Activated gamma-delta T cell treated with Interleukin-2 at 50 U/mL for 16 hours (primary cell): Measurements from ENCODE around the gene KCNQ2.
A peak's percentile ranks its signal among the peaks of the same experiment; 100 is the strongest.

Experiments
- DNase-seq: peaks from one replicate; pipeline ENCODE4 v3.0.0-alpha.2; 2020

Gene KCNQ2

DNA sequence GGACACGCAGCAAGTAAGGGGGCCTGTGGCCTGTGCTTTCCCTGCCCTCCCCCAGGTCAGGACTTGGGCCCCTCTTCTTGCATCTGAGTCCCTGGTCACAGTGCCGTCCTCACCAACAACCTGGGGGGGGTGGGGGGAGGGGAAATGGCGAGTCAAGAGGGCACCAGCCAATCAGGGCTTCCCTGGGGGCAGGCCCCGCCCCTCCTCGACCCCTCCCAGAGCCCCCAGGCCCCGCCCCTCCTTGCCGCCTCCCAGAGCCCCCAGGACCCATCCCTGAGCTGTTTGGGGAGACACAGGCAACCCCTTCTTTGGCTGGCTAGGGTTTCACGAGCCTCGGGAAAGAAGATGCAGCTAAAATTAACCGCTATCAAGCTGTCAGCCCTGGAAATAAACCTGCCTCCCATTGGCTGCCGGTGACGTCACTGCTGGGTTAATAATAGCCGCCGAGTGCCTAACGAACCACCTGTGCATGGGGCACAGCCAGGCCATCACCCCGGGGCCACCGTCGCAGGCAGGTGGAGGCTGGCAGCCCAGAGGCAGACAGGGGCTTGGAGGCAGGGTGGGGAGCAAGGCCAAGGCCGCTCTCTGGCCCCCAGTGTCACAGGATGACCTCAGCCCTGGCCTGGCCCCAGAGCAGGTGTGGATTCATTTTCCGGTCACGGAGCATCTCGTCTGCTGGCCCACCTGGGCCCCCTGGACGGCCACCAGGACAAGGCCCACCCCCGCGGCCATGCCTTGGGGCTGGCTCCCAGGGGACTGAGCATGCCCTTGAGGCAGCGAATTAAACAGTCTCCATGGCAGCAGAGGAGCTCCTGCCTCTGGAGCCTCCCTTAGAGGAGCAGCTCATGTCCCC lies 29.6 kb upstream of the KCNQ2 start:
- no peak for DNase-seq

DNA sequence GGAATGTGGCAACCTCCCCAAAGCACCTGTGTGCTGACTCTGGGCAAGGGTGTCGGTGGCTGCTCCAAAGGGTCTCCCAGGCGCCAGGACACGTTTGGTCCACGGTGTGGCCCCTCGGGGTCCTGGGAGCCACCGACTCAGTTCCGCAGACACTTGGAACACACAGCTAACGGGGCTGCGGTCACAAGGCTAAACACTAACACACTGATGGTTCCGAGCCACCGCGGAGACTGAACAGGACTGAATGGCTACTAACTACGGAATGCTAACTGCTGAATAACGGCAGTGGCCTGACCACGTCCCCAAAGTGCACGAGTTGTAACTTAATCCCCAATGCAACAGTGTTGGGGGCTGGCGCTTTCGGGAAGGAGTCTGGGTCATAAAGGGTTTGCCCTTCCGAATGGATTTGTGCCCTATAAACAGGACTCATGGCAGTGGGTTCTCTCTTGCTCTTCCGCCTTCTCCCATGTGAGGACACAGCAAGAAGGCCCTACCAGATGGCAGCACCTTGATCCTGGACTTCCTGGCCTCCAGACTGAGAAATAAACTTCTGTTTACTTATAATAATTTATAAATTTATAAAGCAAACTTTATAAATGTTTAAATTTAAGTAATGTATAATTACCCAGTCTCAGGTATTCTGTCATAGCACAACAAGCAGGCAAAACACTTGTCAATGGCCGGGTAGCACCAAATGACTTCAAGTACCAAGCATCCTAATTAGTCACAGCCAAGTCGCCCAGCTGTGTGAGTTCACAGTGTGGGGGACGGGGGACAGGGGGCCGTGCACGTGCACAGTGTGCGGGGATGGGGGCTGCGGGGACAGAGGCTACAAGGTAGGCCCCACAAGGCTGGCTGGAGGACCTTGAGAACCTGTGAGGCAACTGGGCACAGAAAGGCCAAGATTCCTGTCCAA lies 28.7 kb upstream of the KCNQ2 start:
- DNase-seq = no peak

DNA sequence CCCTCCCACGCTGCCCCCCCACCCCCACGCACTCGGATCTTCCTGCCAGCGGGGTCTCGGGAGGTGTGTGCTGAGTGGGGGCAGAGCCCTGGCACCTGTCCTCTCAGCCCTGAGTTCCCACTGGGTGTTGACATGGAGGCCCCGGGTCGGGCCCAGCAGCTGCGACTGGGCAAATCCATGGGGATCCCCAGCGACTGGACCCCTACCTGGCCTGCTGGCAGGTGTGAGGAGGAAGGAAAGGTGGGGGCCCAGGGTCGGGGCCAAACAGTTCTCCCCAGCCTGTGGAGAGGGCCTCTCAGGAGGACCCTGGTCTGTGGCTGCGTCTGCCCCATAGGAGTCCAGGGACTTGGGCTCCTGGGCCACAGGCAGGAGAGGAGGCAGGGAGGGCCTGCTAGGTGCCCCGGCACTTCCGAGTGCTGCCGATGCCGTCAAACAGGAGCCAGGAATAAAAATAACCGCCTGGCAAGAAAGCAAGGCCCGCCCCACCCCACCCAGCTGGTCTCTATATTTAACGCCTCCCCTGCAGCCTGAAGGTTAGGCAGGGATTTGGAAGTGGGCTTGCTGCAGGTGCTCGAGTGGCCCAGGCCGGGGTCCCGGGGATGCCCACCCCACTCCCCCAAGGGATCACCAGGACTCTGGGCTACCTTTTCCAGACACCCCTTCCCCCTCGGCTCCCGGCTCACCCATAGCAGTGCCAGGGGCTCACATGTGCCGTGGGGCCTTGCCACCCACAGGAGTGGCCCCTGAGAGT lies 27.9 kb upstream of the KCNQ2 start:
- DNase-seq = no peak

DNA sequence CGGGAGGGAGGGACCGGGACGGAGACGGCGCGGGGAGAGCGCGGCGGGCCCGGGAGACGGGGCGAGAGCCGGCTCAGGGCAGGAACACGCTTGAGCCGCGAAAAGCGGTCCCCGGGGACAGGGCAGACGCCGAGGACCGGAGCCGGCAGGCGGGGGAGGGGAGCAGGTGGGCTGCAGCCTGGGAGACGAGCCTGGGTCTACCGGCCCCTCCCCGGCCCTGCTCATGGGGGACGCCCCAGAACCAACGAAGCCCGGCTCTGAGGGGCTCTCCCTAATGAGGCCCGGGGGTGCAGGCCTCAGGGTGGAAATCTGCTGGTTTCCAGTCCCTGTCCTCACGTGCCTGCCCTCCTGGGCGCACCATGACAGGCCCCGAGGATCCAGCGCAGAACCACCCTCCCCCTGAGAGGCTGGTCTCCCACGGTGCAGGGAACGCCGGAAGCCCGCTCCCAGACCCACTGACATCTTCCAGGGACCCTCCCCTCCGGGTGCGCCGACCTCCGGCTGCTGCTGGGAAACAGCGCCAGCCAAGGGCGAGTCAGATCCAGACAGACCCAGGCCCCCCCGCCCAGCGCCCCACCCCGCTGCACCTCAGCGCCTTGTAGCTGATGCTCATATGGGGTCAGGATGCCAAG lies 27.0 kb upstream of the KCNQ2 start:
- no peak for DNase-seq

DNA sequence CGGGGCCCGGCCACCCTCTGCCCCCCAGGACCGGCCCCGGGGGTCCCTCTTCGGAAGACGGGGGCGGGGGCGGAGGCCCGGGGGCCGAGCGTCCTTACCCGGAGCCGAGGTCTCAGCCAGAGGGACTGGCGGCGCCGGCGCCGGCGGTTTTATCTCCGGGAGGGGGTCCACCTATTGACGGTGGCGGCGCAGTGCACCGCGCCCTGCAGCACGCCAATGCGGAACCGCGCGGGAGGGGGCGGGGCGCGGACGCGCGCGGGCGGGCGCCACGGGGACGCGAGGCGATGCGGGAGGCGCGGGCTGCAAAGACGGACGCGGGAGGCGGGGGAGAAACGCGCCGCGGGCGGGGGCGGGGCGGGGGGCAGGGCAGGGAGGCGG lies 26.5 kb upstream of the KCNQ2 start, which contains the start of gene EEF1A2:
Gene EEF1A2, minus strand, starts transcription at position 124 of the 378 bp plus-strand sequence. CDS start 1,320 bp downstream, outside the sequence.
- peak; percentile 41 for DNase-seq

DNA sequence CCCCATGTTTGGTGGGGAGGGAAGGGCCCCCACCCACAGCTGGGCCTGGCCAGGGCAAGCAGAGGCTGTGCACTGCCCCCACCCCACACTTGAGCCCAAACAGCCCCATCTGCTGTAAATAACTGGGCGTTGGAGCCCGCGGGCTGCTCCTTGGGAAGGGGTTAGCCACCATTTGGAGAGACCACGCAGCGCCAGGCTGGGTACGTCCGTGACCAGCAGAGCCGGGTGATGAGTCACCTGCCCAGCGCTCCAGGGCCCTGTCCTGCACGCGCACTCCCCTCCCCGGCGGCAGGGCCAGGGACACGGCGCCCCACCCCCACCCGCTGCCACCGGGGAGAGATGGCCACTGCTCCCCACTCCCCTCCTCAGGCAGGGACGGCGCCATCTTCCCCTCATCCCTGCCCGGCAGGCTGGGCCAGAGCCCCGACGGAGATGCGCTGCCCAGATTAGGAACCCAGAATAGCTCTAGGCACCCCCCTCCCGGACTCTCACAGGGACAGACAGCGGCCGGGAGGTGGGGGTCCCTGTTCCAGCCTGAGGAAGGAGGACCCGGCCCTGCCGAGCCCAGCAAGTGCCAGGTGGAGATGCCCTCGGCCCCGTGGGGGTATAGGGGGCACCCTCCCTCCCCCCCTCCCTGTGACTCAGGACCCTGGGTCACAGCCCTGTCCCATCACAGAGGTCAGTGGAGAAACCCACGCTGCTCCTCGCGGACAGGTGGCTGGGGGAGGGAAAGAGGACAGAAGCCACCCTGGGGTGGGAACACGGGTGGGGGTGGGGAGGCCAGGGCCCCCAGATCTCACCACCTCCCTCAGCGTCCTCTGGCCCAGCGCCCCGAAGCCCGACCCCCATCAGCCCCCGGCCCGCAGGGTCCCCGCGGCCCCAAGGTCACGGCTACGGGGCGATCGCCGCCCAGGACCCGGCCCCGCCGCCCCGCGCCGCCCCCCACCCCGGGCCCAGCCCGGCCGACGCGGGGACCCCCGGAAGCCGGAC lies 25.8 kb upstream of the KCNQ2 start:
- no peak for DNase-seq

DNA sequence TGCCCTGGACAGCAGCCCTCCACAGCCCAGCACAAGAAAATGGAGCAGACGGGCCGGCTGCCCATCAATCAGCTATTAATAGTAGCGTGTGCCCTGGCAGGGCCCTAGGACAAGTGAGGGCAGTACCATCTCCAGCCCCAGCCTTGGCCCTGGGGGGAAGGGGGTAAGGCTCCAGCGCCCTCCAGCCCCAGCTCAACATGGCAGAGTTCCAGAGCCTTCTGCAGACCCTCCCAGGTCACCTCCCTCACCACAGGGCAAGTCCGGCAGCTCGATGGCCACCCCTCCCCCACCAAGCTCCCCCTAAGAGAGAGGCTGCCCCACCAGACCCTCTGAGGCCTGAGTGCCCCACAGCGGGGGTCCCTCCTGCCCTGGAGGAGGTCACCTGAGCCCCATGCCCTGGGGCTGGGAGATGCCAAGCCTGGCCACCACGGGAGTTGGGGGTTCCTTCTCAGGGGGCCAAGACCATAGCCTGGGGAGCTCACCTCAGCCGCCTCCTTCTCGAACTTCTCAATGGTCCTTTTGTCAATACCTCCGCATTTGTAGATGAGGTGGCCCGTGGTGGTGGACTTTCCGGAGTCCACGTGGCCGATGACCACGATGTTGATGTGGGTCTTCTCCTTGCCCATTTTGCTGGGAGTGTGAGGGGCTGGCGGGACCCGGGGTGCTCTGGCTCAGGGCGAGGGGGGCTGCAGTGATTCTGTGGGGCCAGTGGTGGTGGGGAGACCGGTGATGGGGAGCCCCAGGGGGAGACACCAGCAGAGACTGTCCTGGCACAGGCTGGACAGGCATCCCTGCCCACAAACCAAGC lies 24.9 kb upstream of the KCNQ2 start:
- no peak for DNase-seq

DNA sequence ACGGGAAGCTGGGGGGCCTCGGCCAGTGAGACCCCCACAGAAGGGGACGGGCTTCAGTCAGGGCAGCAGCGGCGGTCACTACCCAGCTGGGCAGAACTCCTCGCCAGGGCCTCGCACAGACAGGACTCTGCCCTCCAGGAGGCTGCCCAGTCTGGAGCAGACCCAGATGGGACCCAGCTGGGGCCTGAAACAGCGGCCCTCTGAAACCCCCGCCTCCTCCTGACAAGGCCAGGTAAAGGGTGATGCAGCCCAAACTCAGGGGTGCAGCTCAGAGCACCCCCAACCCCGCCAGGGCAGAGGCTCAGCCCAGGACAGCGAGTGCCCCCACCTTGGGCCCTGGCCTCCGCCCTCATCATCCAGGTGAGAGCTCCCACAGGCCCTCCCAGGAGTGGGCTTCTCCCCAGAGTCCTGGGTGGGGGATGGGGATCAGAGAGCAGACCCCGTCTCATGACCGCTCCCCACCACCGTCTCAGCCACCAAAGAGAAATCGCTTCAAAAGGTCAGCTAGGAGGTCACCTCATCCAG lies 24.2 kb upstream of the KCNQ2 start:
- no peak for DNase-seq

DNA sequence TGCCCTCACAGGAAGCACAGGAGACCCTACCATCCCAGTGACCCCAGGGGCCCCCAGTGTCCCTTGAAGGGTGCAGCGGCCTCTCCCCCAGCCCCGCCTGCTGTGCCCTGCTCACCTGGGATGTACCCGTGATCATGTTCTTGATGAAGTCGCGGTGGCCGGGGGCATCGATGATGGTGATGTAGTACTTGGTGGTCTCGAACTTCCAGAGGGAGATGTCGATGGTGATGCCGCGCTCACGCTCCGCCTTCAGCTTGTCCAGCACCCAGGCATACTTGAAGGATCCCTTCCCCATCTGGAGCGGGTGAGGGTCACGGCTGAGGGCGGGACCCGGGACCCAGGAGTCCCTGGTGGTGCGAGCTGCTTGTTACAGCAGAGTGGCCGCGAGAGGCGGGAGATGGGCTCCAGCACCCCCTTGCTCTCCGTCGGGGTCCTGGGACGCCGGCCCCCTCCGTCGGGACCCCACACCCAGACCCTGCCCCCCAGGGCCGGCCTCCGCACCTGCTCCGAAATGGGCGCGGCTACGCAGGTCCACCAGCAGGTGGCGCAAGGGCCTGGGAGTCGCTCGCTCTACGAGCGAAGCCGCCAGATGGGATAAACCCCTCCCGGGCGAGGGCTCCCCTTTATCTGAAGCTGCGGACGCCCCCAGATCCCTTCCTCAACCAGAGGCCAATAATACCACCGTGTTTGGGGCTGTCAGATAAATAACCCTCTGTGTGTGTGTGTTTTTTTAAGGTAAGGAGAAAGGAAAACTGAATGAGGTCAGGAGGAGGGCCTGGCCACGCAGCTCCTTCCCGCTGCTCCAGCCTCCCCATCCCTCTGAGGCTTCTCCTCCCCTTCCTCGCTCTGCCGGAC lies 23.5 kb upstream of the KCNQ2 start:
- DNase-seq = peak; percentile 76

DNA sequence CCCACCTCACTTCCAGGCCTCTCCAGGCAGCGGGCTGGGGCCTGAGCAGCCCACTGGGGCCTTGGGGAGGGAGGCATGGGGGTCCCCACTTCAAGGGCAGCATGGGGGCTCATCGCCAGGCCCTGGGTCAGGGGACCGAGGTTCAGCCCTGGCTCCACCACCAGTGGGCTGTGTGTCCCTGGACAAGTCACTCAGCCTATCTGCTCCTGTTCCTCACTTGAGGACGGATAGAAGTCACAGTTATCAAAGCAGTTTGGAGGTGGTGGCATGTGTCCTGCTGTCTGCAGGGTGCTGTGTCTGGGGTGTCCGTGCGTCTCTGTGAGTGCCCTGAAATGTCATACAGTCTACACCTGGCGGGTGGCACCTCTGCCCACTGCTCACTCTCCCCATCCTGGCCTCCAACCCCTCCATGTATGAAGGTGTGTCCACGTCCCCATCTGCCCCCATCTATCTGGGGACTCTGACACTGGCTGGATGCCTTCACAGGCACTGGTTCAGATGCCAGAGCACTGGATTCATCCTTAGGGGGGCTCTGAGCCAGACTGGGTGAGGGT lies 22.8 kb upstream of the KCNQ2 start:
- no peak for DNase-seq

DNA sequence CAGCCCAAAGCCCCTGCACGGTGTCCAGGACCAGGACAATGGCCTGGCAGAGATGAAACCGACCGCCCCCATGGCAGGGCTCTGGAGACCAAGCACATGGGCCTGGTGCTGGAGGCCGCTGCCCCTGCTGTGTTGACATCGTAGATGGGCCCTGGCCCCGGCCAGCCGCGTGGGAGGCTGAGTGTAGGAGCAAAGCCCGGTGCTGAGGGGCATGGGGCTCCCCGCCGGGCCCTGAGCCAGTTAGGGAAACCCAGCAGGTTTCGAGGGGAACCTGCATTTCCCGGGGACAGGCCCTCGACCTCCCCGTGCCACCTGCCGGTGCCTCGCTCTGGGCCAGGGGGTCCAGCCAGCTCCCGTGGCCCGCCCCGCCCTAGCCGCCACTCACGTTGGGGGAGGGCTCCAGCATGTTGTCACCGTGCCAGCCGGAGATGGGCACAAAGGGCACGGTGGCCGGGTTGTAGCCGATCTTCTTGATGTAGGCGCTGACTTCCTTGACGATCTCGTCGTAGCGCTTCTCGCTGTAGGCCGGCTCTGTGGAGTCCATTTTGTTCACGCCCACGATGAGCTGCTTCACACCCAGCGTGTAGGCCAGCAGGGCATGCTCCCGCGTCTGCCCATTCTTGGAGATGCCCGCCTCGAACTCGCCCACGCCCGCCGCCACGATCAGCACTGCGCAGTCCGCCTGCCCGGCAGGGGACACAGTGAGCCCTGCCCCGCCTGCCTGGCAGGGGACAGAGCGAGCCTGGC lies 22.1 kb upstream of the KCNQ2 start:
- no peak for DNase-seq

DNA sequence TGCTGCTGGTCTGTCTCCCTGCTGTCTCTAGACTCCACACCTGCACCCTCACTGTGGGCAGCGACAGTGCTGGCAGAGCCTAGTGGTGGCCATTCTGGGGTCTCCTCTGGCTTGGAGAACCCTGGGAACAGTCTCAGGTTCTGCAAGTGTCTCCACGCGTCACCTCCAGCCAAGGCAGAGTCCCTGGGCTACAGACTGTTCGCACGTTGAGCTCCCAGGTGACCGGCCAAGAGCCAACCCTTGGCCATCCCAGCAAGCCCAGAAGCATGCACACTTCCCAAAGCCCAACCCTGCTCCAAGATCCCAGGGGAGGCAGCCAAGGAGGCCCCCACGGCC lies 21.6 kb upstream of the KCNQ2 start:
- no peak for DNase-seq

DNA sequence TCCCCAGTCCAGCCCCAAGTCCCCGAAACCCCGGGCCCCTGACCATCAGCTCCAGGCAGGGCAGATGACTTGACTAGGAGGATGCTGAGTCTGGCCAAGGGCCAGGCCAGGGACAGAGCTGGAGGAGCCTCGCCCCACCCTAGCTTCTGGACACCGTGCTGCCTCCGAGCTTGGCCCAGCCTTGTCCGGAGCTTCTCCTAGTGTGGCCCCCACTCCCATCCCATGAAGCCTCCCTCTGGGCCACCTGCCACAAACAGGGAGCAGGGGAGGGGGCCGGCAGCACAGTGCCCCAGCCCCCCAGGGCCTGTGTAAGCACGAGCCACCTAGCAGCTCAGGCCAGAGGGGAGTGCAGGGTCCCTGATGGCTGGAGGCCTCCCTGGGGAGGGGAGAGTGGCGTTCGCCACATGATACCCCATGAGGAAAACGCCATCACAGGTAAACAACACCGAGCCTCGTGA lies 21.1 kb upstream of the KCNQ2 start:
- no peak for DNase-seq

DNA sequence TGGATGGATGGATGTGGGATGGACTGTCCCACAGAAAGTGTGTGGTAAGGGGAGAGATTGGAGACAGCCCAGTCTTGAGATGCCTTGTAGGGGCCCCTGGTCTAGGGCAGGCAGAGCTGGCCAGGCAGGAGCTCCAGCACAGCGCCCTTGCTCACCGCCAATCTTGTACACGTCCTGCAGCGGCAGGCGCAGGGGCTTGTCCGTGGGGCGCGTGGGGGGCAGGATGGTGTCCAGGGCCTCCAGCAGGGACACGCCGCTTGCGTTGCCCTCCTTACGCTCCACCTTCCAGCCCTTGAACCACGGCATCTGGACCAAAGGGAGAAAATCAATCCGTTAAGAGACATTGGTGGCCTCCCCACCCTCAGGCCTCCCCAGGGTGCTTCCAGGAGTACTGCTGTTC lies 20.5 kb upstream of the KCNQ2 start:
- DNase-seq = no peak

DNA sequence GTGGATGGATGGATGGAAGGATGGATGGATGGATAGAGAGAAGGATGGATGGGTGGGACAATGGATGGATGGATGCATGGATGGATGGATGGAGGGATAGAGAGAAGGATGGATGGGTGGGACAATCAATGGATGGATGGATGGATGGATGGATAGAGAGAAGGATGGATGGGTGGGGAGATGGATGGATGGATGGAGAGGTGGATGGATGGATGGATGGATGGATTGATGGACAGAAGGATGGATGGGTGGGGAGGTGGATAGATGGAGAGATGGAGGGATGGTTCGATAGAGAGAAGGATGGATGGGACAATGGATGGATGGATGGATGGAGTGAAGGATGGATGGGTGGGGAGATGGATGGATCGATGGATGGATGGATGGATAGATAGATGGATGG lies 20.1 kb upstream of the KCNQ2 start:
- no peak for DNase-seq

DNA sequence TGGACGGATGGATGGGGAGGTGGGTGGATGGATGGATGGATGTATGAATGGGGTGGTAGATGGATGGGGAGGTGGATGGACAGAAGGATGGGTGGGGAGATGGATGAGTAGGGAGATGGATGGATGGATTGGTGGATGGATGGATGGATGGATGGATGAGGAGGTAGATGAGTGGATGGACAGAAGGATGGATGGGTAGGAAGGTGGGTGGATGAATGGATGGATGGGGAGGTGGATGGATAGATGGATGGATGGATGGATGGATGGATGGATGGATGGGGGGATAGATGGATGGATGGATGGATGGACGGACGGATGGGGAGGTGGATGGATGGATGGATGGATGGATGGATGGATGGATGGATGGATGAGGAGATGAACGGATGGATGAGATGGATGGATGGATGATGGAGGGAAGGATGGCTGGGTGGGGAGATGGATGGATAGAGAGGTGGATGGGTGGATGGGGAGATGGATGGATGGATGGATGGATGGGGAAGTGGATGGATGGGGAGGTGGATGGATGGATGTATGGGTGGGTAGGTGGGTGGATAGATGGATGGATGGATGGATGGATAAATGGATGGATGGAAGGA lies 19.3 kb upstream of the KCNQ2 start:
- no peak for DNase-seq

DNA sequence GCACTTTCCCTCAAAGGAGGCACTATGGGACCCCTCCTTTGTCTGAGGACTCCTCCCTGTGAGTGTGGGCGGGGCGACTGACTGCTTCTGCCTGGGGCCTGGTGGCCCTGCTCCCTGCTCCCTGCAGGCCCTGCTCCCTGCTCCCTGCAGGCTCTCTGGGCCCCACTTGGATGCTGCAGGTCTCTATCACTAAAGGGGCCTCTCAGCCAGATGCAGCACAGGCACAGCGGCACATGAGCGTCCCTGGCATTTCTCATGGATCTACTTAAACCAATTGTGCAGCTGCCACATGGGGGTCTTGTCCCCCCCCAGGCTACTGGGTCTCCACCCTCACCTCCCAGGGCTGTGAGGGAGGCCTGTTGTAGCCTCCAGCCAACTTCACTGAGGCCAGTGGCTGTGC lies 18.6 kb upstream of the KCNQ2 start:
- DNase-seq = no peak

DNA sequence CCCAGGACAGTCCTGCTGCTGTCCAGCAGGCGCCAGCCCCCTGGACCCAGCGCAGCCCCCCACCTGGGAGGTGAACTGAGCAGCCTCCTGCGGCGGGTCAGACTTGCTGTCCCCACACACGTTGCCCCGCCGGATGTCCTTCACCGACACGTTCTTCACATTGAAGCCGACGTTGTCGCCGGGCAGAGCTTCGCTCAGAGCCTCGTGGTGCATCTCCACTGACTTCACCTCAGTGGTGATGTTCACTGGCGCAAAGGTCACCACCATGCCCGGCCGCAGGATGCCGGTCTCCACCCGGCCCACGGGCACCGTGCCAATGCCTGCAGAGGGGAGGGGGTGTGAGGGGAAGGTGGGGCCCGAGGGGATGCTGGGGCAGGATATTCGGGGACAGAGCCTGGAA lies 18.0 kb upstream of the KCNQ2 start:
- no peak for DNase-seq
